Nephron progenitor cell (in vitro differentiated cells): ENCODE measurements around the gene DPH5.
"Not testable (repeated sequence)": the region's sequence is repeated elsewhere in the genome, so short reads cannot be mapped to it uniquely, and the experiment has no call there.

Experiments used
- DNase-seq: peaks from one replicate; pipeline ENCODE4 v3.0.0; 2021
- H3K27ac Mint-ChIP-seq: 2 replicates; pipeline ENCODE4 v1.8.0; 2021; ENCODE audit warnings: mild to moderate bottlenecking, moderate library complexity, mixed read lengths
- H3K27me3 Mint-ChIP-seq: 2 replicates; pipeline ENCODE4 v1.8.0; 2021; ENCODE audit warnings: mild to moderate bottlenecking, low read depth, mixed read lengths; ENCODE audit not compliant: poor library complexity
- H3K36me3 Mint-ChIP-seq: 2 replicates; pipeline ENCODE4 v1.8.0; 2021; ENCODE audit warnings: low read depth, mixed read lengths
- H3K4me1 Mint-ChIP-seq: 2 replicates; pipeline ENCODE4 v1.8.0; 2021; ENCODE audit warnings: mixed read lengths
- H3K4me3 Mint-ChIP-seq: 2 replicates; pipeline ENCODE4 v1.8.0; 2021; ENCODE audit warnings: mild to moderate bottlenecking, moderate library complexity, mixed read lengths
- H3K9me3 Mint-ChIP-seq: 2 replicates; pipeline ENCODE4 v1.8.0; 2021; ENCODE audit warnings: mild to moderate bottlenecking, moderate library complexity, mixed read lengths
- CTCF ChIP-seq: fragments of 200-600 bp; sonication (generic); IDR thresholded peaks from 2 replicates; pipeline ENCODE4 v1.5.0; 2021; ENCODE audit warnings: antibody characterized with exemption

Gene DPH5

GRCh38 chr1:101025657-101026429 is at the start of gene DPH5:
DPH5 (minus strand) TSS chr1:101025784; CDS start chr1:101025443, 341 bp downstream.
- H3K27ac Mint-ChIP-seq, result peak within 1 kb of the TSS; percentile 97
- peak within 1 kb of the TSS; percentile 99 for H3K4me3 Mint-ChIP-seq
- H3K9me3 Mint-ChIP-seq, result peaks cover 1% of the 10 kb centered on the region
- peak; percentile 91 for DNase-seq
- H3K4me1 Mint-ChIP-seq, result peaks cover 30% of the 10 kb centered on the region
- peaks cover 31% of the 10 kb centered on the region for H3K36me3 Mint-ChIP-seq
- peaks cover 4% of the 10 kb centered on the region for H3K27me3 Mint-ChIP-seq
- no peak for TF ChIP-seq CTCF

- H3K36me3 Mint-ChIP-seq, result peaks cover 14% of the 10 kb centered on the region
- H3K27me3 Mint-ChIP-seq, result no peaks in the 10 kb centered on the region
- no peak overlapping the region for H3K4me3 Mint-ChIP-seq
- no peak for TF ChIP-seq CTCF
- H3K4me1 Mint-ChIP-seq, result peaks cover 15% of the 10 kb centered on the region
- no peaks in the 10 kb centered on the region for H3K9me3 Mint-ChIP-seq
- no peak overlapping the region for H3K27ac Mint-ChIP-seq
- no peak for DNase-seq
Observed at GRCh38 chr1:101073836-101074235, 48.3 kb upstream of the DPH5 start.

GRCh38 chr1:101071470-101071891 is 45.9 kb upstream of the DPH5 start:
- TF ChIP-seq CTCF, result no peak
- no peaks in the 10 kb centered on the region for H3K36me3 Mint-ChIP-seq
- no peak overlapping the region for H3K27ac Mint-ChIP-seq
- no peaks in the 10 kb centered on the region for H3K9me3 Mint-ChIP-seq
- H3K4me1 Mint-ChIP-seq, result peaks cover 15% of the 10 kb centered on the region
- no peak for DNase-seq
- H3K27me3 Mint-ChIP-seq, result no peaks in the 10 kb centered on the region
- no peak overlapping the region for H3K4me3 Mint-ChIP-seq

GRCh38 chr1:101069158-101069557 is 43.6 kb upstream of the DPH5 start:
- TF ChIP-seq CTCF, result no peak
- no peak for DNase-seq
- H3K36me3 Mint-ChIP-seq, result no peaks in the 10 kb centered on the region
- no peak overlapping the region for H3K4me3 Mint-ChIP-seq
- peak overlapping the region; percentile 49 for H3K27ac Mint-ChIP-seq
- H3K4me1 Mint-ChIP-seq, result peaks cover 15% of the 10 kb centered on the region
- H3K27me3 Mint-ChIP-seq, result no peaks in the 10 kb centered on the region
- H3K9me3 Mint-ChIP-seq, result no peaks in the 10 kb centered on the region

- DNase-seq, H3K36me3 Mint-ChIP-seq, H3K9me3 Mint-ChIP-seq, H3K4me3 Mint-ChIP-seq, H3K27me3 Mint-ChIP-seq, H3K27ac Mint-ChIP-seq: not testable (repeated sequence)
- peaks cover 15% of the 10 kb centered on the region for H3K4me1 Mint-ChIP-seq
Observed at GRCh38 chr1:101066937-101067335, 41.4 kb upstream of the DPH5 start.

GRCh38 chr1:101066260-101066936 is 40.8 kb upstream of the DPH5 start:
- Mint-ChIP-seq H3K9me3 (no peaks in the 10 kb centered on the region), H3K36me3 (no peaks in the 10 kb centered on the region), H3K27ac (no peak overlapping the region), H3K27me3 (peaks cover 2% of the 10 kb centered on the region), H3K4me3 (no peak overlapping the region), H3K4me1 (peaks cover 12% of the 10 kb centered on the region)
- TF ChIP-seq CTCF, result no peak
- DNase-seq, result no peak
